Testis (tissue), 2 donors: ENCODE measurements around the gene ERCC3.

Source experiments
- POLR2A ChIP-seq: fragments of 450-650 bp; IDR thresholded peaks from one replicate; pipeline ENCODE4 v1.6.1; 2017; ENCODE audit warnings: antibody characterized with exemption, mild to moderate bottlenecking, moderate library complexity
- TF ChIP-seq, protein P1 (sequence below), 3 experiments: fragments of 450-650 bp in 2 of 3; fragments of 200-600 bp in 1 of 3; sonication (generic) in 1 of 3; IDR thresholded peaks; one replicate each; pipeline ENCODE4 v1.5.1; 2016 to 2019; ENCODE audit warnings: antibody characterized with exemption in 3 of 3, mild to moderate bottlenecking in 2 of 3, moderate library complexity in 1 of 3

DNA sequence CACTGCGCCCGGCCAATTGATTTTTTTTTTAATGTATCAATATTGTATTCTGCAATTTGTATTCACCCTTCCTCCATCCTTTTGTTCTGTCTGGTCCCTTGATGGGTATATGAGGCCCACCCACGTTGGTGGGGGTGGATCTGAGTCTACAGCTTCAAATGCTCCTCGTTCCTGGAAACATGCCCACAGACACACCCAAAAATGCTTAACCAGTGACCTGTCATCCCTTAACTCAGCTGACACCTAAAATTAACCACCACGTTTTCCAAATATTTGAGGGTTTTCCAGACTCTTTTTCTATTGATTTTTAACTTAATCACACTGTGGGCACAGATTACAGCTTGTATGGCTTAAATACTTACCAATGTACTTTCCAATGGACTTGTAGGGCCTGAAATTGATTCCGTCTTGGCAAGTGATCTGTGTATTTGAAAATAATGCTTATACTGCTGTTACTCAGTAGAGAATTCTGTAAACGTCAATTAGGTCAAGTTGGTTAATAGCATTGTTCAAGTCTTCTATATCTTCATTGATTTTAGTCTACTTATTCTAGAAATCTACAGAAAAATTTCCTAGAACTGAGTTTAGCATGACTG, 39.5 kb downstream of the ERCC3 start:
- TF ChIP-seq, protein P1, sequence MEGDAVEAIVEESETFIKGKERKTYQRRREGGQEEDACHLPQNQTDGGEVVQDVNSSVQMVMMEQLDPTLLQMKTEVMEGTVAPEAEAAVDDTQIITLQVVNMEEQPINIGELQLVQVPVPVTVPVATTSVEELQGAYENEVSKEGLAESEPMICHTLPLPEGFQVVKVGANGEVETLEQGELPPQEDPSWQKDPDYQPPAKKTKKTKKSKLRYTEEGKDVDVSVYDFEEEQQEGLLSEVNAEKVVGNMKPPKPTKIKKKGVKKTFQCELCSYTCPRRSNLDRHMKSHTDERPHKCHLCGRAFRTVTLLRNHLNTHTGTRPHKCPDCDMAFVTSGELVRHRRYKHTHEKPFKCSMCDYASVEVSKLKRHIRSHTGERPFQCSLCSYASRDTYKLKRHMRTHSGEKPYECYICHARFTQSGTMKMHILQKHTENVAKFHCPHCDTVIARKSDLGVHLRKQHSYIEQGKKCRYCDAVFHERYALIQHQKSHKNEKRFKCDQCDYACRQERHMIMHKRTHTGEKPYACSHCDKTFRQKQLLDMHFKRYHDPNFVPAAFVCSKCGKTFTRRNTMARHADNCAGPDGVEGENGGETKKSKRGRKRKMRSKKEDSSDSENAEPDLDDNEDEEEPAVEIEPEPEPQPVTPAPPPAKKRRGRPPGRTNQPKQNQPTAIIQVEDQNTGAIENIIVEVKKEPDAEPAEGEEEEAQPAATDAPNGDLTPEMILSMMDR (IDR thresholded peaks at IDR 0.05): no peak
- TF ChIP-seq POLR2A: no peak
